Measurements from ENCODE around the gene PRPSAP2. TPM values are rescaled to one million over a fixed set of nuclear protein-coding genes. Genes with fewer than 3 reads are reported as not detected.

The PRPSAP2 gene
- polyA plus RNA-seq, 3 donors, result 17.1 to 20.9 (median 20.5) TPM

DNA sequence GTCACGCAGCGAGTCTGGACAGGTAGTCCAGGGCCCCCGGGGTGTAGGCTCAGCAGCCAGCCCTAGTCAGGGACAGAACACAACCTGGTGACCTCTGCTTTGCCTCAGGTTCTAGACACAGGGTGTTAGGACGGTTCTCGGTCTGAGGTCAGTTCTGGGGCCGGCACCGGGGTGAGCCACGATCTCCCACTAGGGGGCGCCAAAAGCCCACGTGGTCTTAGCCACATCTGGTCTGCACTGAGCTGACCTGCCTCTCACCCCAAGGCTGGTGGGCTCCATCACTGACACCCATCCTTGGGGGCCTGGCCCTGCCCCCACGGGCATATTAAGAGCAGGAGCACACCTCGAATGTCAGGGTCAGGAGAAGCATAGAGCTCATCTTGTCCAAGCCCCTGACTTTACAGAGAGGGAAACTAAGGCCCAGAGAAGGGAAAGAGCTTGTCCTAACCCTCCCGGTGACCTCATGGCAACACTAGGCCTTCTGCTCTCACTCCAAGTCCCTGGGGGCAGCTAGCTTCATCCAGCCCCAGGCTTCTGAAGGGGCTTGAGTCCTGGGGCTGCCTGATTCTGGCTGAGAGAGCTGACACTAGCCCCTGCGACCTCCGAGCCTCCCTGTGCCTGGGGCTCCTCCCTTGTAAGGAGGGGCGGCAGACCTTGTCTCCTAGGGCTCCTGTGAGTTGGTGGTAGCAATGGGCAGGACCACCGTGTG is 103.0 kb downstream of the PRPSAP2 start:
- Histone ChIP-seq H4K20me1 (ENCODE audit: insufficient read depth, low read length) (no peaks in the 10 kb centered on the region), H3K4me3 (replicated peaks in 1 of 3; ENCODE audit: low read depth in 2 of 3, low read length in 3 of 3) (no peak overlapping the region), H3K27me3 (ENCODE audit: control insufficient read depth in 2 of 2, insufficient read depth in 2 of 2, low read length in 2 of 2) (no peaks in the 10 kb centered on the region), H3K4me1 (ENCODE audit: control insufficient read depth in 1 of 2, insufficient read depth in 2 of 2, low read length in 2 of 2) (no peaks in the 10 kb centered on the region), H3K9ac (ENCODE audit: insufficient read depth, low read length, poor library complexity, severe bottlenecking) (no peak overlapping the region), H3K36me3 (replicated peaks in 1 of 2; ENCODE audit: control insufficient read depth in 1 of 2, insufficient read depth in 2 of 2, low read length in 2 of 2) (no peaks in the 10 kb centered on the region), H3K9me3 (replicated peaks in 1 of 2; ENCODE audit: control insufficient read depth in 1 of 2, insufficient read depth in 1 of 2, low read length in 2 of 2) (no peaks in the 10 kb centered on the region), H2AFZ (ENCODE audit: insufficient read depth, low read depth, low read length, poor library complexity, severe bottlenecking) (no peak overlapping the region), H3K4me2 (replicated peaks; ENCODE audit: extremely low read depth, low read length, poor library complexity, severe bottlenecking) (no peak overlapping the region), H3K79me2 (ENCODE audit: insufficient read depth, low read length) (no peaks in the 10 kb centered on the region), H3K27ac (ENCODE audit: low read depth in 1 of 2, low read length in 2 of 2) (no peak overlapping the region)
- DNase-seq, result peak; percentile 61 to 78 (median 76)
- peak overlapping the region in 1 of 2 donors; percentile 4 for H3K4me3 Mint-ChIP-seq
- intact Hi-C loops (cut with micrococcal nuclease), result no loop called here
- no peak overlapping the region for H3K27ac Mint-ChIP-seq
- no peaks in the 10 kb centered on the region for H3K9me3 Mint-ChIP-seq
- no peaks in the 10 kb centered on the region for H3K36me3 Mint-ChIP-seq
- TF ChIP-seq, protein P1, sequence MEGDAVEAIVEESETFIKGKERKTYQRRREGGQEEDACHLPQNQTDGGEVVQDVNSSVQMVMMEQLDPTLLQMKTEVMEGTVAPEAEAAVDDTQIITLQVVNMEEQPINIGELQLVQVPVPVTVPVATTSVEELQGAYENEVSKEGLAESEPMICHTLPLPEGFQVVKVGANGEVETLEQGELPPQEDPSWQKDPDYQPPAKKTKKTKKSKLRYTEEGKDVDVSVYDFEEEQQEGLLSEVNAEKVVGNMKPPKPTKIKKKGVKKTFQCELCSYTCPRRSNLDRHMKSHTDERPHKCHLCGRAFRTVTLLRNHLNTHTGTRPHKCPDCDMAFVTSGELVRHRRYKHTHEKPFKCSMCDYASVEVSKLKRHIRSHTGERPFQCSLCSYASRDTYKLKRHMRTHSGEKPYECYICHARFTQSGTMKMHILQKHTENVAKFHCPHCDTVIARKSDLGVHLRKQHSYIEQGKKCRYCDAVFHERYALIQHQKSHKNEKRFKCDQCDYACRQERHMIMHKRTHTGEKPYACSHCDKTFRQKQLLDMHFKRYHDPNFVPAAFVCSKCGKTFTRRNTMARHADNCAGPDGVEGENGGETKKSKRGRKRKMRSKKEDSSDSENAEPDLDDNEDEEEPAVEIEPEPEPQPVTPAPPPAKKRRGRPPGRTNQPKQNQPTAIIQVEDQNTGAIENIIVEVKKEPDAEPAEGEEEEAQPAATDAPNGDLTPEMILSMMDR (IDR thresholded peaks at IDR 0.05), result peak; percentile 91
- H3K4me1 Mint-ChIP-seq, result peaks cover 2% of the 10 kb centered on the region
- peaks cover 2 to 5% (median 4%) of the 10 kb centered on the region in 3 donors for H3K27me3 Mint-ChIP-seq (ENCODE audit: low read depth in 3 of 3)
- WGBS (ENCODE audit: insufficient coverage), result 41% methylated on average over 17 of the region's 17 CpGs

DNA sequence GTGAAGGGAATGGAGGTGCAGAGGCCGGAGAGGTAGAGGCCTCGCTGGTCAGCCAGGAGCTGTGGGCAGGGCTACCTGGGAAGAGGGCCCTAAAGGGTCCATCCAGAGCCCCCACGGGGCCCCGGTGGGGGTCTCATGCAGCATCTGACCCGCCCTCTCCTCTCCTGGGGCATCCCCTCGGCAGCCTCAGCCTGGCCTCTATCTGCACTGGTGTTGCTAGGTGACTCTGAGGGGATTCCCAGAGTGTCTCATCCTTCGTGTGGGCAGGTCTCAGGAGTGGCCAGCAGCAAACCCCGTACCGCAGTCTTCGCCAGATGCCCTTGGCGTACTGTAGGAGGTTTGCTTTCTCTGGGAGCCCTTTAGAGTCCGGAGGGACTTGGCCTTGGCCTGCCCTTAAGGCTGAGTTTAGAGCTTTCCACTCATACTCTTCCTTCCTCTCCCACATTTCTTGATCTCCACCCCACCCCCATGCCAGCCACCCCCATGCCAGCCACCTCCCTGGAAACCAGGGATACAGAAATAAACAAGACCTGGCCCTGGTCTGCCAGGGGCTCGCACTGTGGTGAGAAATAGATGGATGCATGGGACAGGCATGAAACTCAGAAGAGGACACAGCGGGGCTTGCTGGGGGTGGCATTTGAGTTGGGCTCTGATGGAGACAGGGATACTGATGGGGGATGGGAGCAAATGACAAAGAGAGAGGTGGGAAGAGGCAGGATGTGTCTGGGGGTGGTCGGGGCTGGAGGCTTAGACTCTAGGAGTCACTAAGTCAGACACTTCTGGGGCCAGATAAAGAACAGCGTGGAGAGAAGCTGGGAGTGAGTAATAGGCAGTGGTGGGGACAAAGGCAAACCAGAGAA is 103.9 kb downstream of the PRPSAP2 start:
- H3K4me1 Mint-ChIP-seq, result peaks cover 2% of the 10 kb centered on the region
- WGBS (ENCODE audit: insufficient coverage), result 95% methylated on average over 14 of the region's 16 CpGs
- H2AFZ ChIP-seq (ENCODE audit: insufficient read depth, low read depth, low read length, poor library complexity, severe bottlenecking), result no peak overlapping the region
- H3K27ac ChIP-seq (ENCODE audit: low read depth in 1 of 2, low read length in 2 of 2), result no peak overlapping the region
- no peak overlapping the region for H3K4me2 ChIP-seq (replicated peaks; ENCODE audit: extremely low read depth, low read length, poor library complexity, severe bottlenecking)
- H3K9me3 ChIP-seq (replicated peaks in 1 of 2; ENCODE audit: control insufficient read depth in 1 of 2, insufficient read depth in 1 of 2, low read length in 2 of 2), result no peaks in the 10 kb centered on the region
- H3K27me3 Mint-ChIP-seq (ENCODE audit: low read depth in 3 of 3), result peaks cover 2 to 4% (median 3%) of the 10 kb centered on the region in 3 donors
- no peak overlapping the region for H3K4me3 ChIP-seq (replicated peaks in 1 of 3; ENCODE audit: low read depth in 2 of 3, low read length in 3 of 3)
- DNase-seq, result no peak
- H3K36me3 Mint-ChIP-seq, result no peaks in the 10 kb centered on the region
- H3K9me3 Mint-ChIP-seq, result no peaks in the 10 kb centered on the region
- H3K27me3 ChIP-seq (ENCODE audit: control insufficient read depth in 2 of 2, insufficient read depth in 2 of 2, low read length in 2 of 2), result no peaks in the 10 kb centered on the region
- H3K9ac ChIP-seq (ENCODE audit: insufficient read depth, low read length, poor library complexity, severe bottlenecking), result no peak overlapping the region
- H3K4me1 ChIP-seq (ENCODE audit: control insufficient read depth in 1 of 2, insufficient read depth in 2 of 2, low read length in 2 of 2), result no peaks in the 10 kb centered on the region
- H3K4me3 Mint-ChIP-seq, result no peak overlapping the region
- no peaks in the 10 kb centered on the region for H4K20me1 ChIP-seq (ENCODE audit: insufficient read depth, low read length)
- no peak overlapping the region for H3K27ac Mint-ChIP-seq
- intact Hi-C loops (cut with micrococcal nuclease), result no loop called here
- H3K79me2 ChIP-seq (ENCODE audit: insufficient read depth, low read length), result no peaks in the 10 kb centered on the region
- TF ChIP-seq, protein P1 (IDR thresholded peaks at IDR 0.05), result no peak
- H3K36me3 ChIP-seq (replicated peaks in 1 of 2; ENCODE audit: control insufficient read depth in 1 of 2, insufficient read depth in 2 of 2, low read length in 2 of 2), result no peaks in the 10 kb centered on the region
